Globus pallidus (tissue), 1 donor: Measurements from ENCODE around the gene NCOA1.
"Not testable (repeated sequence)": the region's sequence is repeated elsewhere in the genome, so short reads cannot be mapped to it uniquely, and the experiment has no call there.

Source experiments
- DNase-seq: peaks from one replicate; pipeline ENCODE4 v3.0.0-alpha.2; 2015; ENCODE audit warnings: low spot score

Gene NCOA1

GRCh38 chr2:24507549-24507948 is 16.5 kb downstream of the NCOA1 start:
- no peak for DNase-seq

- no peak for DNase-seq
Measured at GRCh38 chr2:24508878-24509277, 17.8 kb downstream of the NCOA1 start.

GRCh38 chr2:24509425-24509824 is 18.4 kb downstream of the NCOA1 start:
- no peak for DNase-seq

DNA sequence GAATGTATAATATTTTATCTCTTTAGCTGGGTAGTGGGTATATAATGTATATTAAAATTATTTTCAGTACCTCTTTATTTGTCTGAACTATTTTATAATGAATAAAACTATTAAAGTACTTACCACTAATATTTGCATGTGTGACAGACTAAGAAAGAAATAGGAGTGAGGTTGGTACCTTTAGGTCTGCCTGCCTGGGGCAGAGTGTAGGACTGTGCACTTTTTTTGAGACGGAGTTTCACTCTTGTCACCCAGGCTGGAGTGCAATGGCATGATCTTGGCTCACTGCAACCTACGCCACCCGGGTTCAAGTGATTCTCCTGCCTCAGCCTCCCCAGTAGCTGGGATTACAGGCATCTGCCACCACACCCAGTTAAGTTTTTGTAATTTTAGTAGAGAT is 18.8 kb downstream of the NCOA1 start:
- DNase-seq: no peak

- DNase-seq: no peak
Measured at GRCh38 chr2:24510771-24511170, 19.7 kb downstream of the NCOA1 start.

DNA sequence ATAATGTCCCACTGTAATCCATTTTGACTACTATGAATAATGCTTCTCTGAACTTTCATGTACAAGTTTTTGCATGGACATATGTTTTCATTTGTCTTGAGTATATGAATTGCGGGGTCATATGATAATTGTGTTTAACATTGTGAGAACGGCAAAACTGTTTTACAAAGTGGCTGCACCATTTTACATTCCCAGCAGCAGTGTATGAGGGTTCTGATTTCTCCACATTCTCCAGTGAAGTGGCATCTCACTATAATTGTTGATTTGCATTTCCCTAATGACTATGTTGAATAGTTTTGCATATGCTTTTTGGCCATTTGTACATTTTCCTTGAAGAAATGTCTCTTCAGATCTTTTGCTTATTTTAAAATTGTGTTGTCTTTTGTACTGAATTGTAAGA is 20.1 kb downstream of the NCOA1 start:
- no peak for DNase-seq

GRCh38 chr2:24511894-24512293 is 20.8 kb downstream of the NCOA1 start:
- DNase-seq: no peak

- no peak for DNase-seq
Measured at GRCh38 chr2:24512404-24512803, 21.4 kb downstream of the NCOA1 start.

DNA sequence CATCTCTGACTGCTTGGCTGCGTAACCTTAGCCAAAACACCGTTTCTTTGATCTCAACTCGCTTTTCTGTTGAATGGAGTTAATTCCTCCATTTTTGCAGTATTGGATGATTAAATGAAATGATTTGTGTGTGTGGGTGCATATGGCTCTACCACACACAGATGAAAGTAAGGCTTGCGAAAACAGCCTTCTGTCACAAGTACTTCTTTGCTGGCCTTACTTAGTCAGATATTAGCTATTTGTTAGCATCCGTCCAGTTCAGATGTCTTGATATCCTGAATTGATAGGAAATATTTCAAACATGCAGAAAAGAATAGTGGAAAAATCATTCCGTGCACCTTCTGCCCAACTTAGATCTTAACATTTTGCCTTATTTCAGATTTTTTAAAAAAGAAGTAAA is 21.8 kb downstream of the NCOA1 start:
- no peak for DNase-seq

DNA sequence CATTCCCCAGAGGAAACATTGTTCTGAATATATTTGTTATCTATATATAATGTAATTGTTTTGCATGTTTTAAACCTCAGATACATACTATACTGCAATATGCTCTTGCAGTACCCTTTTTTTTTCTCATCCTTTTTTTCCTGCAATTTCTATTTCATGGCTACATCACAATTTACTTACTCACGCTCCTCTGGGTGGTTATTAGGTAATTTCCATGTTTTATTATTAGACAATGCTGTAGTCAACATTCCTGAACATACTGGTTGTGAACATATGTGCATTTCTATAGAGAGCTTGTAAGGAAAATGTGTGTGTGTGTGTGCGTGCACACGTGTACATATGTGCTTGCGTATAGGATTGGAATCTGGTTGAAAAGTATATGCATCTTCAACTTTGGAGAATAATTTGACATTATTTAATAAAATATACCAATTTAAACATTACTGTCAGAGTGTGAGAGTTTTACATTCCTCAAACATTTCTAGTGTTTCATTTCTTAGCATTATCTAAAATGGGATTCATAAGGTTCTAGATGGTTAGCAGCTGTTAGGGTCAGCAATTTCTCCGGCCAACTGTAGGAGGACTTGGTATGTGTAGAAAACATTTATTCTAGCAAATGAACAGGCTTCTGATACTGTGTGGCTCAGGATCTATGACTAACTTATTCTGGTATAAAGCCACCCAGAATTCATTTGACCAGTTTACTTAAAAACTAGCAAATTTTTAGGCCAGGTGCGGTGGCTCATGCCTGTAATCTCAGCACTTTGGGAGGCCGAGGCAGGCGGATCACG is 22.4 kb downstream of the NCOA1 start:
- no peak for DNase-seq

GRCh38 chr2:24514820-24515219 is 23.8 kb downstream of the NCOA1 start:
- DNase-seq: no peak

DNA sequence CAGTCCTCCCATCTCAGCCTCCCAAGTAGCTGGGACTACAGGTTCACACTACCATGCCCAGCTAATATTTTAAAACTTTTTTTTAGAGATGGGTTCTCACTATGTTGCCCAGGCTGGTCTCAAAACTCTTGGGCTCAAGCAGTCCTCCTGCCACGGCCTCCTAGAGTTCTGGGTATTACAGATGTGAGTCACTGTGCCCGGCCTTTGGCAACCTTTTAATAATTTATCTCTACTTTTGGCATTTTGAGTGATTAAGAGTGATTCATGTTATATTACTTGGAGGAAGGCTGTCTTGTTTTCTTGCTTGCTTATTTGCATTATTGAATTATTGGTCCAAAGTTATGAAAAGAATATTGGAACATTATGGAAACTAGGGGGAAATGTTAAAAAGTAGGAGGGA is 24.3 kb downstream of the NCOA1 start:
- DNase-seq: no peak

GRCh38 chr2:24515831-24516230 is 24.8 kb downstream of the NCOA1 start:
- DNase-seq: no peak

DNA sequence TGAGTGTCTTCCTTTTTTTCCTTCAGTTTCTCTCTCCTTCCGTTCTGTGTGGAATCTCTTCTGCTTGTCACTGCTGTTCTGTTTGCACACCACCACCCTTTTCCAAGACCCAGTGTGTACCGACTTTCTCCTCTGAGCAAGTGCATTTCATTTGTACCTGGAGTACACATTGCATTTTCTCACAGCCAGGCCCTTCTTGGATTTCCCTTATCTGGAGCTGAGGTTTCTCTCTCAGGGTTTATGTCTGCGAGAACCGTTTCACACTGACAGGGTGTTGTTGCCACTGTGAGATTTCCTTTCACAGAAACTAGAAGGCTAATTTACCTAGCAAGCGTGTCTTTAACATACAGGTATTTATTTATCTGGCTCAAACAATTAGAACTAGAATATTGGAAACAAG is 26.2 kb downstream of the NCOA1 start:
- DNase-seq: no peak

DNA sequence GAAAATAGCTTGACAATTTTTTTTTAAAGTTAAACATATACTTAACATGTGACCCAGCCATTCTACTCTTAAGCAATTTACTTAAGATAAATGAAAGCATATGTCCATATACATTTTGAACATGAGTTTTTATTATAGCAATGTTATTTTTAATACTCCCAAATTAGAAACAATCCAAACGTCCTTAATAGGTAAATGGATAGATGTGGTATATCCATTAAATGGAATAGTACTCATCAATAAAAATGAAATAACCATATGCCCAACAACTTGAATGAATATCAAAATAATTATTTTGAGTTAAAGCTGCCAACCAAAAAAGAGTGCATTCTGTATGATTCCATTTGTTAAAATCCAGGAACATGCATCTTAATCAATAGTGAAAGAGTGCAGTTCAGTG is 29.1 kb downstream of the NCOA1 start:
- DNase-seq: no peak

DNA sequence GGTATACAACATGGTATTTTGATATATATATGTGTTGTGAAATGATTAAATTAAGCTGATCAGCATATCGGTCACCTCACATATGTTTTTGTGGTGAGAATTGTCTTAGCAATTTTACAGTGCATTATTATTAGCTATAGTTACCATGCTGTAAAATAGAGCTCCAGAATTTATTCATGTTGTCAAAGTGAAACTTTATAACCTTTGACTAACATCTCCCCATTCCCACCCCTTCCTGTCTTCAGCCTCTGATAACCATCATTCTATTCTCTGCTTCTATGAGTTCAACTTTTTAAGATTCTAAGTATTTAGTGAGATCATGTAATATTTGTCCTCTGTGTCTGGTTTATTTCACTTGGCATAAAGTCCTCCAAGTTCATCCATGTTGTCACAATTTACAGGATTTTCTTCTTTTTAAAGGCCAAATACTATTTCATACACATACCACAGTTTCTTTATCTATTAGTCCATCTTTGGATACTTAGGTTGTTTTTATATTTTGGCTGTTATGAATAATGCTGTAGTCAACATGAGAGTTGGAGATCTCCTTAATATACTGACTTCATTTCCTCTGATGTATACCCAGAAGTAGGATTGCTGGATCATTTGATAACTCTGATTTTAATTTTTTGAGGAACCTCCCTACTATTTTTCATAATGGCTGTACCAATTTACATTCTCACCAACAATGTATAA is 30.3 kb downstream of the NCOA1 start:
- no peak for DNase-seq

GRCh38 chr2:24521975-24522639 is 31.1 kb downstream of the NCOA1 start:
- DNase-seq: no peak

- no peak for DNase-seq
Measured at GRCh38 chr2:24527536-24527935, 36.5 kb downstream of the NCOA1 start.

- no peak for DNase-seq
Measured at GRCh38 chr2:24530796-24531195, 39.7 kb downstream of the NCOA1 start.

GRCh38 chr2:24531610-24532009 is 40.6 kb downstream of the NCOA1 start:
- DNase-seq: not testable (repeated sequence)

- DNase-seq: not testable (repeated sequence)
Measured at GRCh38 chr2:24532057-24532456, 41.0 kb downstream of the NCOA1 start.

- DNase-seq: not testable (repeated sequence)
Measured at GRCh38 chr2:24533574-24533973, 42.5 kb downstream of the NCOA1 start.

DNA sequence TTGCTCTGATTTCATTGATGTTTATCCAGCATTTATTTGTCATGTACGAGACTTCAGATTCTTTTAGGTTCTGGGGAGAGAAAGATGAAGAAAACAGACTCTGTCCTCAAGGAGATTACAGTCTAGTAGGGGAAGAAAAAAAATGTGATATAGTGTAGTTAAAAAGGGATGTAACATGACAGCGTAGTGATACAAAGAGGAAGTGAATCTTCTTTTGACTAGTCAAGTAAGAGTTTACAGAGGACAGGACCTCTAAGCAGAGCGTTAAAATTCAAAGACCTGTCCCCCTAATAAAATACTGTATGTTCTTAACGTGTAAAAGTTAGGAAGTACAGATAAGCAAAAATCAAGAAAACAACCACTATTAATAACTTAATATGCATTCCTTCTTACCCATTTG is 47.7 kb downstream of the NCOA1 start:
- DNase-seq: no peak
